ENCODE results near the gene CRYBB1.

GRCh38 chr22:26585104-26585790, 32.6 kb downstream of the CRYBB1 start:
- no peak for TF ChIP-seq TAF1 (IDR thresholded peaks at IDR 0.05; ENCODE audit: borderline replicate concordance, insufficient read depth, low read length)
- no peak for TF ChIP-seq POLR2AphosphoS5 (IDR thresholded peaks at IDR 0.05; ENCODE audit: low read depth, low read length)
- no peak for TF ChIP-seq REST (IDR thresholded peaks at IDR 0.05; ENCODE audit: insufficient read depth in 1 of 2, low read depth in 2 of 2, low read length in 2 of 2)
- no peak for TF ChIP-seq SIN3A (IDR thresholded peaks at IDR 0.05; ENCODE audit: borderline replicate concordance, insufficient read depth, low read length)
- TF ChIP-seq FOXP2 (optimal IDR thresholded peaks at IDR 0.05; ENCODE audit: borderline replicate concordance, extremely low read depth, extremely low read length, insufficient read depth), result no peak

All from PFSK-1 (cell line).